CD4-positive, alpha-beta T cell (primary cell): Measurements from ENCODE around the gene KCTD7. TPM values are rescaled to one million over a fixed set of nuclear protein-coding genes. Genes with fewer than 3 reads are reported as not detected.

Source experiments
- ATAC-seq: fragments of 200-7000 bp; cut with Tn5 transposase; one replicate; pipeline ENCODE4 v1.10.0; 2022; ENCODE audit warnings: mild to moderate bottlenecking; ENCODE audit not compliant: poor library complexity
- CTCF ChIA-PET: fragments of 350-600 bp; sonication (Branson Sonifier 250); formaldehyde crosslinking; loops from one replicate; lab custom pipeline; 2021; ENCODE audit warnings: antibody characterized with exemption, inconsistent platforms; lab: Charles Lee
- POLR2A ChIA-PET: fragments of 350-600 bp; sonication (Branson Sonifier 250); formaldehyde crosslinking; loops from one replicate; lab custom pipeline; 2021; ENCODE audit warnings: antibody characterized with exemption, inconsistent platforms; lab: Charles Lee
- DNase-seq, 14 experiments: peaks; one replicate each; pipeline ENCODE4 v3.0.0-alpha.2; 2013 to 2020; ENCODE audit warnings: mixed read lengths in 2 of 14
- H3K27ac ChIP-seq, 2 donors: one replicate each; pipeline versions ENCODE4 v1.5.1 to v1.7.0; 2013; ENCODE audit warnings: low read length in 2 of 2, low read depth in 1 of 2, mild to moderate bottlenecking in 1 of 2
- H3K27me3 ChIP-seq, 2 experiments: 1 replicate in 1 of 2; 2 replicates in 1 of 2; pipeline versions ENCODE4 v1.6.1 to v1.7.0; 2013; ENCODE audit warnings: low read length in 2 of 2, control low read depth in 1 of 2, mild to moderate bottlenecking in 1 of 2, moderate library complexity in 1 of 2; ENCODE audit not compliant: insufficient read depth in 2 of 2, control insufficient read depth in 1 of 2
- H3K36me3 ChIP-seq: one replicate; pipeline ENCODE4 v1.6.1; 2013; ENCODE audit warnings: low read length, control low read depth; ENCODE audit not compliant: insufficient read depth
- H3K4me1 ChIP-seq: one replicate; pipeline ENCODE4 v1.6.1; 2013; ENCODE audit warnings: low read length, control low read depth; ENCODE audit not compliant: insufficient read depth
- H3K4me3 ChIP-seq: one replicate; pipeline ENCODE4 v1.5.1; 2013; ENCODE audit warnings: mild to moderate bottlenecking, low read length, moderate library complexity
- H3K9me3 ChIP-seq, 2 experiments: 1 replicate in 1 of 2; 2 replicates in 1 of 2; pipeline versions ENCODE4 v1.6.1 to v1.7.0; 2013; ENCODE audit warnings: low read length in 2 of 2, mild to moderate bottlenecking in 2 of 2, control low read depth in 1 of 2, moderate library complexity in 1 of 2; ENCODE audit not compliant: control insufficient read depth in 1 of 2, insufficient read depth in 1 of 2
- H3K27ac Mint-ChIP-seq: one replicate; pipeline ENCODE4 v1.8.0; 2020; ENCODE audit warnings: mixed read lengths
- H3K27me3 Mint-ChIP-seq: one replicate; pipeline ENCODE4 v1.8.0; 2021; ENCODE audit warnings: mixed read lengths
- H3K36me3 Mint-ChIP-seq: one replicate; pipeline ENCODE4 v1.8.0; 2021; ENCODE audit warnings: low read depth, mixed read lengths
- H3K4me1 Mint-ChIP-seq: one replicate; pipeline ENCODE4 v1.8.0; 2021; ENCODE audit warnings: low read depth, mixed read lengths
- H3K4me3 Mint-ChIP-seq: one replicate; pipeline ENCODE4 v1.8.0; 2020; ENCODE audit warnings: mild to moderate bottlenecking, mixed read lengths
- H3K9me3 Mint-ChIP-seq: one replicate; pipeline ENCODE4 v1.8.0; 2020; ENCODE audit warnings: mixed read lengths
- CTCF ChIP-seq: fragments of 200-600 bp; IDR thresholded peaks from one replicate; pipeline ENCODE4 v1.8.0; 2022; ENCODE audit warnings: antibody characterized with exemption, mild to moderate bottlenecking
- intact Hi-C, 2 experiments: fragments of 100-400 bp; cut with DNase I in 1 of 2; cut with micrococcal nuclease in 1 of 2; formaldehyde crosslinking; loops; one replicate each; pipeline versions ENCODE4 v1.15.1 to v1.9.0; 2023 to 2025; cut with DNase I, micrococcal nuclease
- total RNA-seq, 174 experiments: library from RNA in 2 of 174; stranded (reverse) in 2 of 174; gene quantifications; one replicate each; pipeline ENCODE4 v1.2.3 and lab custom pipeline; 2021 to 2026

Gene KCTD7
- total RNA-seq, 2 experiments from 2014 or later, result 15.2 TPM

GRCh38 chr7:66668677-66669076, 40.0 kb downstream of the KCTD7 start:
- POLR2A ChIA-PET, result no interaction called here
- TF ChIP-seq CTCF, result no peak
- Mint-ChIP-seq H3K9me3 (no peaks in the 10 kb centered on the region), H3K4me1 (peaks cover 8% of the 10 kb centered on the region), H3K27ac (no peak overlapping the region), H3K27me3 (no peaks in the 10 kb centered on the region), H3K36me3 (peaks cover 10% of the 10 kb centered on the region), H3K4me3 (no peak overlapping the region)
- Histone ChIP-seq H3K4me3 (no peak overlapping the region), H3K27me3 (no peaks in the 10 kb centered on the region), H3K36me3 (peaks cover 4% of the 10 kb centered on the region), H3K4me1 (no peaks in the 10 kb centered on the region), H3K9me3 (no peaks in the 10 kb centered on the region), H3K27ac (no peak overlapping the region)
- DNase-seq (no peak), ATAC-seq (no peak)
- intact Hi-C loops, result no loop called here
- CTCF ChIA-PET, result no interaction called here

GRCh38 chr7:66669088-66669487, 40.4 kb downstream of the KCTD7 start:
- H3K4me1 ChIP-seq, result no peaks in the 10 kb centered on the region
- Mint-ChIP-seq H3K27ac (no peak overlapping the region), H3K4me3 (no peak overlapping the region), H3K4me1 (peaks cover 8% of the 10 kb centered on the region), H3K36me3 (peaks cover 8% of the 10 kb centered on the region), H3K27me3 (no peaks in the 10 kb centered on the region), H3K9me3 (no peaks in the 10 kb centered on the region)
- ATAC-seq, result no peak
- no peak overlapping the region for H3K4me3 ChIP-seq
- TF ChIP-seq CTCF, result no peak
- H3K36me3 ChIP-seq, result peaks cover 4% of the 10 kb centered on the region
- no peak for DNase-seq
- H3K27ac ChIP-seq, result no peak overlapping the region
- POLR2A ChIA-PET, result interaction anchor here (0.6 kb wide), 1 partner anchor 71 kb away, joined by 3 read pairs; the partner anchor contains the start of gene RABGEF1
- H3K9me3 ChIP-seq, result no peaks in the 10 kb centered on the region
- no peaks in the 10 kb centered on the region for H3K27me3 ChIP-seq
- CTCF ChIA-PET, result no interaction called here
- intact Hi-C loops, result no loop called here

GRCh38 chr7:66669496-66669895, 40.8 kb downstream of the KCTD7 start:
- Histone ChIP-seq H3K9me3 (no peaks in the 10 kb centered on the region), H3K4me1 (no peaks in the 10 kb centered on the region), H3K4me3 (no peak overlapping the region), H3K36me3 (peaks cover 4% of the 10 kb centered on the region), H3K27me3 (no peaks in the 10 kb centered on the region), H3K27ac (no peak overlapping the region)
- TF ChIP-seq CTCF, result no peak
- Mint-ChIP-seq H3K36me3 (peaks cover 6% of the 10 kb centered on the region), H3K4me1 (peaks cover 8% of the 10 kb centered on the region), H3K27ac (no peak overlapping the region), H3K9me3 (no peaks in the 10 kb centered on the region), H3K4me3 (no peak overlapping the region), H3K27me3 (no peaks in the 10 kb centered on the region)
- POLR2A ChIA-PET, result interaction anchor here (0.6 to 1.1 kb wide), 3 partner anchors 38 to 71 kb away, joined by 3 to 4 read pairs (median 3); partner anchors contain the start of genes KCTD7 and RABGEF1
- DNase-seq, result no peak
- CTCF ChIA-PET, result no interaction called here
- intact Hi-C loops, result no loop called here
- no peak for ATAC-seq
